Ascending aorta (tissue), 2 donors: ENCODE data around the gene STPG1. TPM values are rescaled to one million over a fixed set of nuclear protein-coding genes. Genes with fewer than 3 reads are reported as not detected.

Source experiments
- DNase-seq, 2 donors: peaks; one replicate each; pipeline ENCODE4 v3.0.0-alpha.2; 2019; ENCODE audit warnings: low spot score in 2 of 2
- H3K27ac ChIP-seq, 2 donors: fragments of 200-600 bp; sonication (generic); one replicate each; pipeline ENCODE4 v1.5.1; 2016 to 2017; ENCODE audit warnings: mild to moderate bottlenecking in 1 of 2
- H3K27me3 ChIP-seq: fragments of 200-600 bp; sonication (generic); one replicate; pipeline ENCODE4 v1.5.1; 2017
- H3K36me3 ChIP-seq, 2 donors: fragments of 200-600 bp; sonication (generic); one replicate each; pipeline ENCODE4 v1.5.1; 2016
- H3K4me1 ChIP-seq, 2 donors: fragments of 200-600 bp; sonication (generic); one replicate each; pipeline ENCODE4 v1.5.1; 2016 to 2017; ENCODE audit warnings: mild to moderate bottlenecking in 1 of 2
- H3K4me3 ChIP-seq, 2 donors: fragments of 200-600 bp; sonication (generic); one replicate each; pipeline ENCODE4 v1.5.1; 2016 to 2017; ENCODE audit warnings: mild to moderate bottlenecking in 1 of 2
- H3K9me3 ChIP-seq, 2 donors: fragments of 200-600 bp; sonication (generic); one replicate each; pipeline ENCODE4 v1.5.1; 2016
- intact Hi-C: fragments of 100-400 bp; cut with DNase I; formaldehyde crosslinking; loops from one replicate; pipeline ENCODE4 v1.15.1; 2023
- total RNA-seq: library from RNA; depleted of rRNA; stranded (reverse); fragments of >200 nt; gene quantifications from one replicate; pipeline ENCODE4 v1.1.0, GENCODE V29; 2016
- TF ChIP-seq, protein P1 (sequence below), 3 experiments: fragments of 200-600 bp in 2 of 3; fragments of 450-650 bp in 1 of 3; sonication (generic) in 2 of 3; IDR thresholded peaks; one replicate each; pipeline ENCODE4 v1.5.1; 2016 to 2019; ENCODE audit warnings: antibody characterized with exemption in 3 of 3, mild to moderate bottlenecking in 1 of 3, moderate library complexity in 1 of 3

The STPG1 gene
- total RNA-seq, 1 donor from 2014 or later = 11.0 TPM

DNA sequence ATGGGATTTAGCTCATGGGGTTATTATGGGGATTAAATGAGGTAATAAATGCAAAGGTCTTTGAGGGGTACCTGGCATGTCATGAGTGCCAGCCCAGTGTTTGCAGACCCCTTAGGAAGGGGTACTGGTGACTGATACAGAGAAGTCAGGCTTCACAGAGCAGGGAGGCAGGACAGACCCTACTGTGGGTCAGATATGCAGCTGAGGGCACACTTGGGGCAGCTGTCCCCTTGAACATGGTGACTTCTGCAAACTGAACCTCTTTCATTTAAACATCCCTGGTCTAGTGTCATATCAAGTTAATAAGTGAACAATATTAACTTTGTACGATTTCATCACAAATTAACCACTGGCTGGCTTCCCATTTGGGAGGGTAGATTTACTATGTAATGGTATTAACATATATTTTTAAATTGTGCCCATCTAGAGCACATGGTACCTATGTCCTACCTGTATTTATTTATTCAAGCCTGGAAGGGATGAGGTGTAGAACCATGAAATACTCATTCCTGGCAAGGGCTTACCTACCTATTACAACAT lies 25.9 kb downstream of the STPG1 start:
- H3K4me3 ChIP-seq = no peak overlapping the region
- intact Hi-C loops = no loop called here
- no peaks in the 10 kb centered on the region for H3K27me3 ChIP-seq
- no peak for DNase-seq
- TF ChIP-seq, protein P1, sequence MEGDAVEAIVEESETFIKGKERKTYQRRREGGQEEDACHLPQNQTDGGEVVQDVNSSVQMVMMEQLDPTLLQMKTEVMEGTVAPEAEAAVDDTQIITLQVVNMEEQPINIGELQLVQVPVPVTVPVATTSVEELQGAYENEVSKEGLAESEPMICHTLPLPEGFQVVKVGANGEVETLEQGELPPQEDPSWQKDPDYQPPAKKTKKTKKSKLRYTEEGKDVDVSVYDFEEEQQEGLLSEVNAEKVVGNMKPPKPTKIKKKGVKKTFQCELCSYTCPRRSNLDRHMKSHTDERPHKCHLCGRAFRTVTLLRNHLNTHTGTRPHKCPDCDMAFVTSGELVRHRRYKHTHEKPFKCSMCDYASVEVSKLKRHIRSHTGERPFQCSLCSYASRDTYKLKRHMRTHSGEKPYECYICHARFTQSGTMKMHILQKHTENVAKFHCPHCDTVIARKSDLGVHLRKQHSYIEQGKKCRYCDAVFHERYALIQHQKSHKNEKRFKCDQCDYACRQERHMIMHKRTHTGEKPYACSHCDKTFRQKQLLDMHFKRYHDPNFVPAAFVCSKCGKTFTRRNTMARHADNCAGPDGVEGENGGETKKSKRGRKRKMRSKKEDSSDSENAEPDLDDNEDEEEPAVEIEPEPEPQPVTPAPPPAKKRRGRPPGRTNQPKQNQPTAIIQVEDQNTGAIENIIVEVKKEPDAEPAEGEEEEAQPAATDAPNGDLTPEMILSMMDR (IDR thresholded peaks at IDR 0.05) = no peak
- H3K4me1 ChIP-seq = peaks cover 0 to 2% of the 10 kb centered on the region in 2 donors
- H3K27ac ChIP-seq = no peak overlapping the region
- H3K9me3 ChIP-seq = no peaks in the 10 kb centered on the region
- H3K36me3 ChIP-seq = no peaks in the 10 kb centered on the region

DNA sequence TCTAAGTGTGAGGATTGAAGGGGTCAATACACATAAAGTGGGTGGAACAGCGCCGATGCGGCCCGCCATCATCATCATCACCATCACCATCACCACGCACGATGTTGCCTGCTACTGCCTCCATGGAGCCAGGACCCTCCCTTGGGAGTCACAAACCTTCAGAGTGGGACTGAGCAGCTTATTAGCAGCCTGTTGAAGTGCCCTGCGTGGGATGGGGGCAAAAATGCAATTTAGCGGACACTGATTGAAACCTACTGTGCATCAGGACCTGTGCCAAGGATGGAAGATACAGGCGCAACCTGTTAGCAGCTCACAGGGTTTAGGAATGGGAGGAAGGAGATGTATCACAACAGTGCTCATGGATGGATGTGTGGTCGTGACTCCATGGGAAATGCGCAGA lies 26.7 kb downstream of the STPG1 start:
- Histone ChIP-seq H3K4me1 (peaks cover 0 to 2% of the 10 kb centered on the region in 2 donors), H3K27me3 (no peaks in the 10 kb centered on the region), H3K4me3 (no peak overlapping the region), H3K27ac (no peak overlapping the region), H3K9me3 (no peaks in the 10 kb centered on the region), H3K36me3 (no peaks in the 10 kb centered on the region)
- no peak for DNase-seq
- TF ChIP-seq, protein P1 (IDR thresholded peaks at IDR 0.05) = no peak
- intact Hi-C loops = no loop called here

DNA sequence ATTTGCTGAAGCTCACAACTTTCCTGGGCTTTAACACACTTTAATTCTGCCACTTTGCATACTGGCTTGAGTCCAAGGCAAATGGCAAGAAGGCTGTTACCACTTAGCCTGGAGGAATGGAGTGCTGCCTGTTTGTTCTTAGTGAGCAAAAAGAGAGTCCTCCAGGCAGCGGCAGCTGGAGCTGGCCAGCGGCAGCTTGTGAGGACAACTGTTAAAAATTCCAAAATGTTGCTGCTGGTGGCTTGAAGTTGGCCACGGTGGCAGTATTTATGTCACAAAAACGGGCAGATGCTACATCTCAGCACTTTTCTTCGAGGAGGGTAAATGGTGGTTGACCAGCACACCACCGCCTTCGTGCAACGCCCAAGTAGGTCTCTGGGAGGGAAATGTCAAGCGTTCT lies 27.3 kb downstream of the STPG1 start:
- no peak overlapping the region for H3K4me3 ChIP-seq
- no peaks in the 10 kb centered on the region for H3K27me3 ChIP-seq
- intact Hi-C loops = no loop called here
- no peaks in the 10 kb centered on the region for H3K9me3 ChIP-seq
- no peaks in the 10 kb centered on the region for H3K36me3 ChIP-seq
- no peak for DNase-seq
- H3K4me1 ChIP-seq = no peaks in the 10 kb centered on the region
- TF ChIP-seq, protein P1 (IDR thresholded peaks at IDR 0.05) = no peak
- no peak overlapping the region for H3K27ac ChIP-seq

DNA sequence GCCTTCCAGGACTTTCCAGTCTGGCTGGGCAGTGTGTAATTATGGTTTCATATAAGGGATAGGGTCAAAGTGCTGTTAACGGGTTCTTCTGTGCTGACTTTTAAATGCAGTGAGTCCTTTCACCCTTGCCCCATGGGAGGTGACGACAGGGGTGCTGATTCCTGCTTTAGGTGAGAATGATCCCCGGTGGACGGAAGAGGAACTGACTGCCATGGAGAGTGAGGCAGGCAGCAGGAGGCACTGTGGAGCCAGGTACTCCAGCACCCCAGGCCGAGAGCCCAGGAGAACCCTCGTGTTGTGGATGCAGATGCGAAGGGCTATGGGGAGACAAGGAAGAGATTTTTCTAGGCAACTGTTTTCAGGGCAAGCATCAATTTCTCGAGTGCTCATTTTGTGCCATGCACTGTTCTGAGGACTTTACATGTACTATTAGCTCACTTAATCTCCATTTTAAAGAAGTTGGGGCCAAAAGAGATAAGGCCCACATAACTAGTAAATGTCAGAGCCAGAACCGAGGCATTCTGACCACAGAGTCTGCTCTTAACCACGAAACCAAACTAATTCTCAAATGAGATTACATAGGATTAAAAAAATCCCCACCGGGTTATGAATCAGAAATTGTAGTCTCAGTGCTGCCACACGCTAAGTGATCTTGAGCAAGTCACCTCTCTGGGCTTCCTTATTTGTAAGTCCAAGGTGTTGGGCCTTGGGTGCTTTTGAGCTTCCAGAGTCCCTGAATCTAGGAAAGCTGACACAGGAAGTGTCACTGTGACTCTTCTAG lies 28.2 kb downstream of the STPG1 start:
- TF ChIP-seq, protein P1 (IDR thresholded peaks at IDR 0.05) = no peak
- H3K36me3 ChIP-seq = no peaks in the 10 kb centered on the region
- DNase-seq = no peak
- no peaks in the 10 kb centered on the region for H3K27me3 ChIP-seq
- H3K4me1 ChIP-seq = no peaks in the 10 kb centered on the region
- H3K27ac ChIP-seq = no peak overlapping the region
- H3K4me3 ChIP-seq = no peak overlapping the region
- H3K9me3 ChIP-seq = no peaks in the 10 kb centered on the region
- intact Hi-C loops = no loop called here

DNA sequence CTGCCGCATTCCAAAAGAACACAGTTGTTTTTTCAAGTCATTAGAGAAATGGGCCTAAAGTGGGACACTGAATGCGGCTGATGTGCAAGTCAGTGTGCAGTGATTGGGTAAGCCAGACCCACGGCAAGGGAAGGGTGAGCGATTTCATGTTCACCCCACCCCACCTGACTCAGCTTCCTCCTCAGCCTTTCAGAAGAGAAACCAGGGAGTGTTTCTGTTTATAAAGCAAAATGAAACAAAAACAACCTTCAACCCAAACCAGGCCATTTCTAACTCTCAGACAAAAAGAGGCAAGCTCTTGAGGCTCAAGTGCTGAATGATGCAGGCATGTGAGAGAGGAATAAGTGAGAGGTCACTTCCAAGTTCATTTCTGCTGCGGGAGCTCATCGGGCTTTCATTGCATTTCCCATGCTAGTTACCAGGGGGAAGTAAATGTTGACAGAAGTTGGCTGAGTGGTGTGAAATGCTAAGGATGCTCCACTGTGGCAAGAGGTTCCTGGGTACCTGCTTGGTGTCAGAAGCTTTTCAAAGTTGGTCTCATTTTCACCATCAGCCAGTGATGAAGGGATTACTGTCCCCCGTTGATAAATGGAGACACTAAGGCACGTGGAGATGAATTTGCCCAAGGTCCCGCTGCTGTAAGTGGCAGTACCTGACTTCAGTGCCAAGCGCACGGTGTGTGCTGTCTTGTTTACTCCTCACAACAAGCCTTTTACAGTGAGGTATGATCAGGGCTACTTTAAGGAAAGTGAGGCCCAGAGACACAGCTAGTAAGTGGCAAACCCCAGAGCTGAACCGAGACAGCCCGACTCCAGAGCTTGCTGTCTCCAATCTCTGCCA lies 29.1 kb downstream of the STPG1 start:
- Histone ChIP-seq H3K4me3 (no peak overlapping the region), H3K4me1 (no peaks in the 10 kb centered on the region), H3K9me3 (no peaks in the 10 kb centered on the region), H3K27ac (no peak overlapping the region), H3K36me3 (no peaks in the 10 kb centered on the region), H3K27me3 (no peaks in the 10 kb centered on the region)
- intact Hi-C loops = no loop called here
- no peak for DNase-seq
- TF ChIP-seq, protein P1 (IDR thresholded peaks at IDR 0.05) = no peak
